ENCODE measurements around the gene POFUT2.

DNA sequence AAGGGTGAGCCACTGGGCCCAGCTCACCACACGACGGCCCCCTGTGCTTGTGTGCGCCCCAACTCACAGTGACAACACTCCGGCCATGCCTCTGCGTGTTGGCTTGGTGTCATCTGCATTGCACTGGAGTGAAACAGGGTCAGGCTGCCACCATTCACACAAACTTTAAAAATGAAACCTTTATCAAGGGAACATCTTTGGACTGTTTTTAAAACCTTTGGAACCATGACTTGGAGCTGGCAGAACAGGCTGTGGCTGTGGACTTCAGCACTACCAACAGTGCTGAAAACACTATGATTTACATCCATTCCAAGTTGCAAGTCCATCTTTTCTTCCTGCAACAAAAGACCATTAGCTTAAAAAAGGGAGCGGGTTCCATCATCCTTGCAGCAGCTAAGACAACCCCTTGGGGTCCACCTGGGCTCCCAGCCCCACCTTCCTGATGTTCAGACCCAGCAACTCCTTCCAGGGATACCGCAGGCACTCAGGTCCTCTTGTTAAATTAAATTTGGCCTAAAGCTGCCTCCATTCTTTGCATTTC lies 25.6 kb downstream of the POFUT2 start:
- TF ChIP-seq, protein P1, sequence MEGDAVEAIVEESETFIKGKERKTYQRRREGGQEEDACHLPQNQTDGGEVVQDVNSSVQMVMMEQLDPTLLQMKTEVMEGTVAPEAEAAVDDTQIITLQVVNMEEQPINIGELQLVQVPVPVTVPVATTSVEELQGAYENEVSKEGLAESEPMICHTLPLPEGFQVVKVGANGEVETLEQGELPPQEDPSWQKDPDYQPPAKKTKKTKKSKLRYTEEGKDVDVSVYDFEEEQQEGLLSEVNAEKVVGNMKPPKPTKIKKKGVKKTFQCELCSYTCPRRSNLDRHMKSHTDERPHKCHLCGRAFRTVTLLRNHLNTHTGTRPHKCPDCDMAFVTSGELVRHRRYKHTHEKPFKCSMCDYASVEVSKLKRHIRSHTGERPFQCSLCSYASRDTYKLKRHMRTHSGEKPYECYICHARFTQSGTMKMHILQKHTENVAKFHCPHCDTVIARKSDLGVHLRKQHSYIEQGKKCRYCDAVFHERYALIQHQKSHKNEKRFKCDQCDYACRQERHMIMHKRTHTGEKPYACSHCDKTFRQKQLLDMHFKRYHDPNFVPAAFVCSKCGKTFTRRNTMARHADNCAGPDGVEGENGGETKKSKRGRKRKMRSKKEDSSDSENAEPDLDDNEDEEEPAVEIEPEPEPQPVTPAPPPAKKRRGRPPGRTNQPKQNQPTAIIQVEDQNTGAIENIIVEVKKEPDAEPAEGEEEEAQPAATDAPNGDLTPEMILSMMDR (IDR thresholded peaks at IDR 0.05) = no peak
- TF ChIP-seq EP300 (IDR thresholded peaks at IDR 0.05; ENCODE audit: low read depth) (no peak), POLR2A (IDR thresholded peaks at IDR 0.05) (no peak)
